Heart right ventricle (tissue), 16 donors: ENCODE data around the gene SEPTIN2. TPM values are rescaled to one million over a fixed set of nuclear protein-coding genes. Genes with fewer than 3 reads are reported as not detected.

Source experiments
- ATAC-seq, 8 donors: fragments of 200-7000 bp; cut with Tn5 transposase; one replicate each; pipeline ENCODE4 v1.9.1; 2020; ENCODE audit warnings: mild to moderate bottlenecking in 8 of 8, moderate library complexity in 8 of 8, moderate number of reproducible peaks in 1 of 8
- DNase-seq, 2 donors: peaks; one replicate each; pipeline ENCODE4 v3.0.0-alpha.2; 2020
- H3K27ac ChIP-seq, 10 donors: fragments of 200-600 bp; sonication (generic) in 2 of 10; one replicate each; pipeline versions ENCODE4 v1.5.0 to v1.8.0; 2020 to 2022; ENCODE audit warnings: mild to moderate bottlenecking in 3 of 10
- H3K27me3 ChIP-seq, 7 donors: fragments of 200-600 bp; one replicate each; pipeline ENCODE4 v1.8.0; 2021 to 2022; ENCODE audit warnings: mild to moderate bottlenecking in 2 of 7
- H3K36me3 ChIP-seq, 9 donors: fragments of 200-600 bp; sonication (generic) in 1 of 9; one replicate each; pipeline versions ENCODE4 v1.5.0 to v1.8.0; 2020 to 2022; ENCODE audit warnings: mild to moderate bottlenecking in 2 of 9
- H3K4me1 ChIP-seq, 9 donors: fragments of 200-600 bp; sonication (generic) in 1 of 9; one replicate each; pipeline versions ENCODE4 v1.5.0 to v1.8.0; 2020 to 2022; ENCODE audit warnings: mild to moderate bottlenecking in 4 of 9
- H3K4me3 ChIP-seq, 10 donors: fragments of 200-600 bp; sonication (generic) in 2 of 10; one replicate each; pipeline versions ENCODE4 v1.5.0 to v1.8.0; 2020 to 2022; ENCODE audit warnings: mild to moderate bottlenecking in 7 of 10, moderate library complexity in 2 of 10
- H3K9me3 ChIP-seq, 11 donors: fragments of 200-600 bp in 10 of 11; sonication (generic) in 2 of 11; one replicate each; pipeline versions ENCODE4 v1.5.0 to v1.8.0; 2013 to 2022; ENCODE audit warnings: mild to moderate bottlenecking in 2 of 11, control low read depth in 1 of 11, moderate library complexity in 1 of 11
- CTCF ChIP-seq, 9 donors: fragments of 200-600 bp; sonication (generic) in 2 of 9; IDR thresholded peaks; one replicate each; pipeline versions ENCODE4 v1.5.0 to v1.8.0; 2021 to 2022; ENCODE audit warnings: antibody characterized with exemption in 9 of 9, mild to moderate bottlenecking in 5 of 9, moderate library complexity in 1 of 9
- WGBS, 2 donors: extraction: QIAGEN DNeasy Blood & Tissue Kit; methylation state at CpG; one replicate each; pipeline ENCODE4 v1.1.7; 2013; ENCODE audit warnings: inconsistent platforms in 1 of 2; 5-methylcytosine and 5-hydroxymethylcytosine counted together
- intact Hi-C, 10 donors: fragments of 100-400 bp; cut with DNase I; formaldehyde crosslinking; loops; one replicate each; pipeline versions ENCODE4 v1.11.1 to v1.14.2; 2022
- polyA plus RNA-seq, 2 donors: library from polyadenylated mRNA; stranded (reverse); fragments of 200-250 nt; gene quantifications; one replicate each; pipeline ENCODE4 v1.2.3, GENCODE V29; 2013
- total RNA-seq, 10 donors: library from RNA; stranded (reverse); fragmentation: NEBNext Ultra II Directional in 3 of 10; extraction: Animal tissue kit (Norgen Biotek cat#: 25700) in 3 of 10; gene quantifications; one replicate each; pipeline versions ENCODE4 v1.2.1 to v1.2.4, GENCODE V29; 2021 to 2023
- donor health status: Arrhythmogenic right ventricular cardiomyopathy.
- donor health status: ischemic (EF 13 %, LVEDD 7.1; RV severe dilation, severe dysfunction).
- donor health status: healthy with polysubstance abuse.
- donor health status: DM: no; HTN: yes; CAD: no.
- donor health status: DM: no; HTN: no; CAD: no.
- donor health status: ischemic (EF 25% LVEDD 6.9; RV normal size, moderate dysfunction).
- donor health status: ischemic (EF 25% LVEDD 5.7; RV mildly dilated, moderate dysfunction).
- donor health status: healthy.
- donor health status: DM: yes; HTN: yes; CAD: no.
- donor health status: Ischemic cardiomyopathy.
- donor health status: ischemic (EF 35%, LVEDD 5.7; RV mildly dilated, moderate dysfunction).
- donor health status: nonischemic (EF 11% LVEDD 7.7; RV severe dilation, severe dysfunction).
- donor health status: DM: yes; HTN: yes; CAD: no.
- donor health status: PGD.
- donor health status: ischemic (EF 29% LVEDD 5.4; RV normal size, mild dysfunction).
- donor health status: nonischemic (EF 23%, LVEDD 6.1; RV moderate dilation, normal function).

The SEPTIN2 gene
- total and polyA plus RNA-seq, 12 donors: 100 to 249 (median 188) TPM

- peaks cover 0 to 5% (median 0%) of the 10 kb centered on the region in 9 donors for H3K36me3 ChIP-seq
- peak overlapping the region in 2 of 10 donors; percentile 39 to 53 for H3K27ac ChIP-seq
- no peaks in the 10 kb centered on the region for H3K27me3 ChIP-seq
- H3K9me3 ChIP-seq: no peaks in the 10 kb centered on the region
- H3K4me3 ChIP-seq: no peak overlapping the region
- intact Hi-C loops: no loop called here
- DNase-seq (no peak), ATAC-seq (peak in 4 of 8 donors; percentile 44 to 60 (median 54))
- TF ChIP-seq CTCF (IDR thresholded peaks at IDR 0.05): no peak
- 67 to 69% methylated on average over 5 of the region's 5 CpGs for WGBS, 2 donors
- peaks cover 0 to 72% (median 49%) of the 10 kb centered on the region in 9 donors for H3K4me1 ChIP-seq
These were observed 11.6 kb upstream of the SEPTIN2 start for GRCh38 chr2:241304039-241304670.

DNA sequence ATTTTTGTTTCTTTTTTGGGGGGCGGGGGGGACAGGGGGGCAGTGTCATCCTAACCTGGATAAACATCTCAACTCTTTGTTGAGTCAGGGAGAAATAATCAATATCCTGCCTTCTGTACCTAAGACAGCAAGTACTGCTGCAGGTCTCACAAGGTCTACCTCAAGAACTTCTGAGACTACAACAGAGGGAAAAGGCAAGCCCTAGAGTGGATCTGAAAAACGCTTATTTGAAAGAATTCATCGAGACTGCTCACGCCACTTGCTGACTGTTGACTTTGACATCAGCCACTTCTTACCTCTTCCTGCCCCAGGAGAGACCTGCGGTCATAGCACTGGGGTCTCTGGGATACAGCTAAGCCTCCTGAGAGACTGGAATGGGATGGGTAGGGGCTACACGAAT lies 8.7 kb upstream of the SEPTIN2 start:
- H3K36me3 ChIP-seq: peaks cover 0 to 5% (median 0%) of the 10 kb centered on the region in 9 donors
- TF ChIP-seq CTCF (IDR thresholded peaks at IDR 0.05): no peak

DNA sequence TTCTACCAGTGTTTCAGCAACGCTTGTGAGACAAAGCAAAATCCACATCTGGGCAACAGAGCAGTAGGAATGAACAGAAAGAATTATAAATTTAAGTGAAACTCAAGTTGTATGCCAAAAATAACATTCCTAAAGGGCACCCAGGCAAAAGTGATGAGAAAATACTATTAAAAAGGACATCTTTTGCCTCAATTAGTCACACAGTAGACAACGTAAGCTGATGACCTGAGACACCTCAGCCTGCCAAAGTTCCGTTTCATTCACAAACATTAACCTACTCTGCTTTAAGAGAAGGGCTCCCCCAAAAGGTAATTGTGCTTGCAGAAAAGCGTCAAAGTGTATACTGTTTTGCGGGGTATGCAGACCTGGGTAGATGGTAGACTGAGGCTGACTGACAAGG lies 7.5 kb upstream of the SEPTIN2 start:
- Histone ChIP-seq H3K4me3 (no peak overlapping the region), H3K27ac (no peak overlapping the region), H3K27me3 (no peaks in the 10 kb centered on the region), H3K9me3 (no peaks in the 10 kb centered on the region), H3K36me3 (peaks cover 0 to 5% (median 0%) of the 10 kb centered on the region in 9 donors), H3K4me1 (peaks cover 0 to 78% (median 44%) of the 10 kb centered on the region in 9 donors)
- intact Hi-C loops: no loop called here
- 84 to 91% methylated on average over 5 of the region's 5 CpGs for WGBS, 2 donors
- DNase-seq (no peak), ATAC-seq (no peak)
- TF ChIP-seq CTCF (IDR thresholded peaks at IDR 0.05): no peak

More for the DNA sequence above, 8.7 kb upstream of the SEPTIN2 start:
- Histone ChIP-seq H3K27me3 (no peaks in the 10 kb centered on the region), H3K9me3 (no peaks in the 10 kb centered on the region), H3K4me1 (peaks cover 0 to 78% (median 45%) of the 10 kb centered on the region in 9 donors), H3K4me3 (no peak overlapping the region), H3K27ac (no peak overlapping the region)
- DNase-seq: no peak
- intact Hi-C loops: no loop called here
- no peak for ATAC-seq
- 93 to 95% methylated on average over 6 of the region's 6 CpGs for WGBS, 2 donors

- Histone ChIP-seq H3K27ac (peak overlapping the region in 2 of 10 donors; percentile 53 to 78), H3K36me3 (peaks cover 0 to 5% (median 0%) of the 10 kb centered on the region in 9 donors), H3K4me3 (no peak overlapping the region), H3K27me3 (no peaks in the 10 kb centered on the region), H3K4me1 (peaks cover 0 to 78% (median 44%) of the 10 kb centered on the region in 9 donors), H3K9me3 (no peaks in the 10 kb centered on the region)
- no peak for TF ChIP-seq CTCF (IDR thresholded peaks at IDR 0.05)
- WGBS, 2 donors: 85 to 88% methylated on average over 18 of the region's 18 CpGs
- intact Hi-C loops: no loop called here
- DNase-seq (no peak), ATAC-seq (no peak)
These were observed 6.8 kb upstream of the SEPTIN2 start for GRCh38 chr2:241308832-241309500.
